SK-N-SH (cell line): ENCODE measurements around the gene ZDHHC8.

Experiments used
- CHD2 ChIP-seq: fragments of 150-350 bp; IDR thresholded peaks from 2 replicates; pipeline ENCODE4 v1.6.1; 2018; ENCODE audit warnings: low read length; ENCODE audit not compliant: partially characterized antibody
- EZH2phosphoT487 ChIP-seq: fragments of 200-600 bp; sonication (generic); IDR thresholded peaks from 2 replicates; pipeline ENCODE4 v1.6.1; 2017; ENCODE audit warnings: low read depth, mixed run types, mild to moderate bottlenecking, antibody characterized with exemption, moderate library complexity, borderline replicate concordance
- FOXM1 ChIP-seq: IDR thresholded peaks from 2 replicates; pipeline ENCODE4 v1.4.0; 2012; ENCODE audit warnings: low read depth, mild to moderate bottlenecking
- JUND ChIP-seq: IDR thresholded peaks from 2 replicates; pipeline ENCODE4 v1.4.0; 2012
- MAX ChIP-seq: IDR thresholded peaks from 2 replicates; pipeline ENCODE4 v1.4.0; 2012; ENCODE audit warnings: low read depth
- MXI1 ChIP-seq: IDR thresholded peaks from 2 replicates; pipeline ENCODE4 v1.6.1; 2012; ENCODE audit warnings: mild to moderate bottlenecking, low read depth, low read length, improper control_type of control experiment
- POLR2AphosphoS5 ChIP-seq: IDR thresholded peaks from 2 replicates; pipeline ENCODE4 v1.6.1; 2012; ENCODE audit warnings: low read depth, low read length
- RCOR1 ChIP-seq: fragments of 150-350 bp; IDR thresholded peaks from 2 replicates; pipeline ENCODE4 v1.6.1; 2017; ENCODE audit warnings: antibody characterized with exemption, low read length
- SIN3A ChIP-seq: IDR thresholded peaks from 2 replicates; pipeline ENCODE4 v1.6.1; 2012; ENCODE audit warnings: low read depth, mild to moderate bottlenecking, low read length, moderate library complexity, borderline replicate concordance
- SMC3 ChIP-seq: IDR thresholded peaks from 2 replicates; pipeline ENCODE4 v1.6.1; 2012; ENCODE audit warnings: low read depth, low read length, improper control_type of control experiment
- TAF1 ChIP-seq: IDR thresholded peaks from 2 replicates; pipeline ENCODE4 v1.6.1; 2012; ENCODE audit warnings: low read depth, mild to moderate bottlenecking, low read length, moderate library complexity, borderline replicate concordance
- USF2 ChIP-seq: fragments of 150-350 bp; IDR thresholded peaks from 2 replicates; pipeline ENCODE4 v1.6.1; 2017; ENCODE audit warnings: antibody characterized with exemption, low read length, low read depth, borderline replicate concordance
- ZBTB33 ChIP-seq: IDR thresholded peaks from 2 replicates; pipeline ENCODE4 v1.4.0; 2012; ENCODE audit warnings: low read depth, borderline replicate concordance
- TF ChIP-seq, protein P1 (sequence below): fragments of 200-600 bp; sonication (generic); IDR thresholded peaks from 2 replicates; pipeline ENCODE4 v1.6.1; 2017; ENCODE audit warnings: antibody characterized with exemption, mild to moderate bottlenecking, moderate library complexity

DNA sequence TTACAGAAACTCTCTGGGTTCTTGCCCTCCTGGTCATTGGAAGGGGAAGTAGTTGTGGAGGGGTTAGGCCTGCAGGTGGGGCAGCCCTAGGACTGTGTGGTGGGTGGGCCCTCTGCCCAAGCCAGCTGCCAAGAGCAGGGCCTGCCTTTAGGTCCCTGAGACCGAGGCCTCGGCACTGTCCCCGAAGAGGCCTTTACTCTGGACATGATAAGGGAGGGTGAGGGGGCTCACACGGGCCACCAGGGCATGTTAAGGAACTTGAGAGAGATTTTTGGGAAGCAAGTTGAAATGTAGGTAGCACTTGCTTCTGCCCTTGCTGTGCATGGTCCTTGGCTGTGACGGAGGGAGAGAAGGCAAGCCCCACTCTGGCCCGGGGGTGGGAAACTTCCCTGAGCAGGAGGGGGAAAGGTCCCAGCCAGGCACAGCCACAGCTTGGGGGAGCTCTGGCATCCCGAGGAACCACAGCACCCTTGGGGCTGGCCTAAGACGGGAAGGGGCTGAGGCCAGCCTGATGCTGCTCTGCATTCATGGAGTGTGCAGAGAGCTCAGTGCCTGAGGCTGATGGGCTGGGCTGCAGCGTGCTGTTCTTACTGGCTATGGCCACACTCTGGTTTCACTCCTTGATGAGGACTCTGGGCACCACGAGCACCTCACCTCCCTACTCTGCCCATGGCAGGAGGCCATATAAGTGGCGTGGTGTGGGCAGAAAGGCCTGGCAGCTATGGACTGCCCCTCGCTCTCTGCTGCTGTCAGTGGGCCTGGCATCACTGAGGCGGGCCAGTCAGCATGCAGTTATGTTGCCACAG, 23.4 kb upstream of the ZDHHC8 start:
- no peak for TF ChIP-seq EZH2phosphoT487
- no peak for TF ChIP-seq POLR2AphosphoS5
- TF ChIP-seq, protein P1, sequence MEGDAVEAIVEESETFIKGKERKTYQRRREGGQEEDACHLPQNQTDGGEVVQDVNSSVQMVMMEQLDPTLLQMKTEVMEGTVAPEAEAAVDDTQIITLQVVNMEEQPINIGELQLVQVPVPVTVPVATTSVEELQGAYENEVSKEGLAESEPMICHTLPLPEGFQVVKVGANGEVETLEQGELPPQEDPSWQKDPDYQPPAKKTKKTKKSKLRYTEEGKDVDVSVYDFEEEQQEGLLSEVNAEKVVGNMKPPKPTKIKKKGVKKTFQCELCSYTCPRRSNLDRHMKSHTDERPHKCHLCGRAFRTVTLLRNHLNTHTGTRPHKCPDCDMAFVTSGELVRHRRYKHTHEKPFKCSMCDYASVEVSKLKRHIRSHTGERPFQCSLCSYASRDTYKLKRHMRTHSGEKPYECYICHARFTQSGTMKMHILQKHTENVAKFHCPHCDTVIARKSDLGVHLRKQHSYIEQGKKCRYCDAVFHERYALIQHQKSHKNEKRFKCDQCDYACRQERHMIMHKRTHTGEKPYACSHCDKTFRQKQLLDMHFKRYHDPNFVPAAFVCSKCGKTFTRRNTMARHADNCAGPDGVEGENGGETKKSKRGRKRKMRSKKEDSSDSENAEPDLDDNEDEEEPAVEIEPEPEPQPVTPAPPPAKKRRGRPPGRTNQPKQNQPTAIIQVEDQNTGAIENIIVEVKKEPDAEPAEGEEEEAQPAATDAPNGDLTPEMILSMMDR, result no peak
- TF ChIP-seq JUND, result no peak
- no peak for TF ChIP-seq RCOR1
- no peak for TF ChIP-seq USF2
- TF ChIP-seq ZBTB33, result no peak
- no peak for TF ChIP-seq SMC3
- TF ChIP-seq FOXM1, result no peak
- TF ChIP-seq TAF1, result no peak
- no peak for TF ChIP-seq CHD2
- no peak for TF ChIP-seq SIN3A
- TF ChIP-seq MAX, result no peak
- TF ChIP-seq MXI1, result no peak
